Retinal pigment epithelial cell (primary cell): ENCODE data around the gene PRPH2.

Experiments used
- DNase-seq: peaks from one replicate; pipeline ENCODE4 v3.0.0-alpha.2; 2010; ENCODE audit warnings: low read depth
- H3K4me3 ChIP-seq: 2 replicates; pipeline ENCODE4 v1.5.1; 2011; ENCODE audit warnings: mild to moderate bottlenecking, low read length, control low read depth, moderate library complexity
- CTCF ChIP-seq: conservative IDR thresholded peaks from 2 replicates; pipeline ENCODE4 v1.5.1; 2011; ENCODE audit warnings: low read depth, low read length, control low read depth, inconsistent platforms

PRPH2 gene

GRCh38 chr6:42762950-42763349, 40.6 kb upstream of the PRPH2 start:
- H3K4me3 ChIP-seq: no peak overlapping the region
- DNase-seq: no peak
- no peak for TF ChIP-seq CTCF

GRCh38 chr6:42762426-42762859, 40.0 kb upstream of the PRPH2 start:
- no peak overlapping the region for H3K4me3 ChIP-seq
- DNase-seq: no peak
- TF ChIP-seq CTCF: no peak

GRCh38 chr6:42761287-42762067, 39.1 kb upstream of the PRPH2 start:
- TF ChIP-seq CTCF: no peak
- H3K4me3 ChIP-seq: no peak overlapping the region
- no peak for DNase-seq

- no peak for TF ChIP-seq CTCF
- DNase-seq: no peak
- no peak overlapping the region for H3K4me3 ChIP-seq
These were observed 36.5 kb upstream of the PRPH2 start for GRCh38 chr6:42758756-42759430.

GRCh38 chr6:42756722-42757121, 34.3 kb upstream of the PRPH2 start:
- no peak for DNase-seq
- no peak overlapping the region for H3K4me3 ChIP-seq
- no peak for TF ChIP-seq CTCF

GRCh38 chr6:42754759-42755158, 32.4 kb upstream of the PRPH2 start:
- H3K4me3 ChIP-seq: no peak overlapping the region
- no peak for TF ChIP-seq CTCF
- DNase-seq: no peak

GRCh38 chr6:42751055-42751454, 28.7 kb upstream of the PRPH2 start:
- no peak for TF ChIP-seq CTCF
- no peak for DNase-seq
- H3K4me3 ChIP-seq: no peak overlapping the region
